Stimulated activated CD4-positive, alpha-beta T cell treated with anti-CD3 and anti-CD28 coated beads, Interleukin-1b, Interleukin-23, amount 100 ng/mL, for 4 hours (primary cell): ENCODE results near the gene COG1.

ENCODE experiments used
- DNase-seq, 2 donors: peaks; one replicate each; pipeline ENCODE4 v3.0.0-alpha.2; 2020; ENCODE audit warnings: low read depth in 2 of 2

COG1 gene

GRCh38 chr17:73168667-73169066 is 24.2 kb upstream of the COG1 start:
- no peak for DNase-seq

- DNase-seq, result no peak
Observed at GRCh38 chr17:73170324-73170723, 22.5 kb upstream of the COG1 start.

- DNase-seq, result no peak
Observed at GRCh38 chr17:73172252-73172651, 20.6 kb upstream of the COG1 start.

GRCh38 chr17:73174126-73174525 is 18.7 kb upstream of the COG1 start:
- no peak for DNase-seq

GRCh38 chr17:73175962-73176565 is 16.8 kb upstream of the COG1 start:
- no peak for DNase-seq

GRCh38 chr17:73179387-73179786 is 13.5 kb upstream of the COG1 start:
- no peak for DNase-seq

- DNase-seq, result no peak
Observed at GRCh38 chr17:73179878-73180277, 13.0 kb upstream of the COG1 start.

GRCh38 chr17:73182616-73183310 is 10.1 kb upstream of the COG1 start:
- no peak for DNase-seq

GRCh38 chr17:73184136-73184993 is 8.5 kb upstream of the COG1 start:
- no peak for DNase-seq

GRCh38 chr17:73186283-73187050 is 6.4 kb upstream of the COG1 start:
- DNase-seq, result no peak

GRCh38 chr17:73187203-73187769 is 5.6 kb upstream of the COG1 start:
- DNase-seq, result no peak

GRCh38 chr17:73188011-73188410 is 4.8 kb upstream of the COG1 start:
- no peak for DNase-seq

- DNase-seq, result no peak
Observed at GRCh38 chr17:73189417-73190099, 3.3 kb upstream of the COG1 start.

- peak; percentile 41 to 51 for DNase-seq
Observed at GRCh38 chr17:73191443-73192205, 1.2 kb upstream of the COG1 start.

- peak; percentile 38 to 50 for DNase-seq
Observed at GRCh38 chr17:73192206-73192893, 505 bp upstream of the COG1 start.

- no peak for DNase-seq
Observed at GRCh38 chr17:73194514-73195222, 1.8 kb downstream of the COG1 start.

- no peak for DNase-seq
Observed at GRCh38 chr17:73196500-73196899, 3.6 kb downstream of the COG1 start.

- DNase-seq, result no peak
Observed at GRCh38 chr17:73197161-73197560, 4.3 kb downstream of the COG1 start.
